HG03575 (cell line): ENCODE data around the gene BNC2.

Source experiments
- ATAC-seq: cut with Tn5 transposase; IDR thresholded peaks from one replicate; pipeline ENCODE4 v1.9.1; 2021; ENCODE audit not compliant: unreplicated experiment, insufficient number of reproducible peaks, low FRiP score; ENCODE audit errors: extremely low read depth

The BNC2 gene

DNA sequence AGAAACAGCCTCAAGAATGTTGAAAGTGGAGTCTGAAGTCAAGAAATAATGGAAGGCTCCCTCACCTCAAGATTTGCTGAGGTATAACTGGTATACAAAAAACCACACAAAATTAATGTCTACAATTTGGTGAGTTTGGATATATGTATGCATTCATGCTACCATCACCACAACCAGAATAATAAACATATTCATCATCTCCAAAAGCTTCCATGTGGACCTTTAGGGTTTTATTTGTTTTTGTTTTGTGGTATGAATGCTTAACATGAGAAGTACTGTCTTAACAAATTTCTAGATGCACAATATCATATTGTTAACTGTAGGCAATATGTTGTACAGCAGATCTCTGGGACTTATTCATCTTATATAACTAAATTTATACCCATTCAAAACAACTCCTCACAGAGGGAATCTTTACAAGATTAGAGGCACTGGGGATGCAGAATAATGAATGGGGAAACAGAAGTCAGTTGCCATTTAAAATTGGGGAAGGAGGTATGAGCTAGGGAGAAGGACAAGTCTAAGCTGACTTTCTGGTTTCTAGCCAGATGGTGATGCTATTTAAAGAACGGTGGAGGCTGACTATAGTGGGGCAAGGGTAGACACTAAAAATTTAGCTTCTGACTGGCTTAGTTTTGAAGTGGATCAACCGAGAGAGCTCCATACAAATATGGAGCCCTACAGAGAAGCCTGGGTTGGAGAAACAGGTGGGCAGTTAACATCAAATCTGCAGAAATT is 213.9 kb downstream of the BNC2 start:
- ATAC-seq, result no peak

DNA sequence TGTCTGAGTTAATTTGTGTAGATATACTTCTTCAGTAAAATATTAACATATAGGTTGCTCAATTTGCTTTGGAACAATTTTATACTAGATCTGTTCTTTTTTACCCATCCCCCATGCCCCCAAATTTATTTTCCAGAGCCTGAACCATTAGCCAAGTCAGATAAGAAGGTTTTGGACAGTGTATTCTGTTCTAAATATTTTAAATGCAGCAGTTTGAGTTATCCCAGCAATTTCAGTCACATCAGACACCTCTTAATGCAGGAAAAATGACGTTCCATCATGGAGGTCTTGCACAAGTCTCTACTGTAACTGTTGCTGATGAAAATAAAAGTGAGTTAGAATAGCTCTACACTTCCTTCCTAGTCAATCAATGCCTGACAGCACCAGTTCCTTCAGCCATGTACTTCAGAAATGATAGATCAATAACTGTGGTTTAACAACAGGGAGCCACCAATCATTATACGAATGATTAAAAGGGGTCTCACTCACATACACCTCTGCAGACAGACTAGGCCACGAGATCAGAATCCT is 215.8 kb downstream of the BNC2 start:
- no peak for ATAC-seq

DNA sequence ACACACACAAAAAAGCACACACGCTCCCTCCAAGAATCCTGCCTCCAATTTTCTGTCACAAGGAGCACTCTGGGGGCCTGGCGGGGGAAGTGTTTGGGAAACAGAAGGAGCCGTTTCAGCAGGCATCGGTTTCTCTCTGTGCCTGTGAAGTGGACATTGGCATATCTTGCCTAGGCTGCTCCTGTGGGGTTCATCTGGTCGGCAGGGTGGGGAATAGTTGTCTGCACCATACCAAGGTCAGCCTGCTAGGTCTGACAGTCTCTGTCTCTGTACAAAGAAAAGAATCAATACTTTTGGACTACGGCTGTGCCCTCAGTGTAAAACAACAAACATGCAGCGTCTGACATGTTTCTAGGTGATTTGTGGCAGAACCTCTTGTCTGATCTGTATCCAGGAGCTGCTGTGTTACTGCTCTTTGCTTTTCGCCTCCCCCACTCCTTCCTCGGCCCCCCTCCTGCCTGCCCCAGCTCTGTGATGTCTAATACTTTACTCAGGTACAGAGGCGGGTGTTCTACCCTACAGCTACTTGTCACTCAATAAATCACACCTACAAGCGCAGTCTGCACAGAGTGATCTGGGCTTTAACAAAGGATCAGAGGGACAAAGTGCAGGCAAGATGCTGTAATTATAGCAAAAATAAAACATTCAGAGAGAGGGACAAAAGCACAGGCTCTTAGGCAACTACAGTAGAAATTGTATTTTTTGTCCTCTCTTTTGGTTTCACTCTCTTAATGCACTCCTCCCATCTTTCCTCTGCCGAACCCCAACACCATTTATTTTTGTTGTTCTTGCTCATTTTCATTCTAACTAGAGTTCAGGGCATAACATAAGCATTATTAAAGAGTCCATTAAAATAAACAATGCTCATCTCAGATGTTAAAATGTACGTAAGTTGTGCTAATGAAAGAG is 216.7 kb downstream of the BNC2 start:
- ATAC-seq, result no peak

GRCh38 chr9:16652582-16652981 is 217.9 kb downstream of the BNC2 start:
- no peak for ATAC-seq

GRCh38 chr9:16651446-16651964 is 219.0 kb downstream of the BNC2 start:
- ATAC-seq, result no peak

DNA sequence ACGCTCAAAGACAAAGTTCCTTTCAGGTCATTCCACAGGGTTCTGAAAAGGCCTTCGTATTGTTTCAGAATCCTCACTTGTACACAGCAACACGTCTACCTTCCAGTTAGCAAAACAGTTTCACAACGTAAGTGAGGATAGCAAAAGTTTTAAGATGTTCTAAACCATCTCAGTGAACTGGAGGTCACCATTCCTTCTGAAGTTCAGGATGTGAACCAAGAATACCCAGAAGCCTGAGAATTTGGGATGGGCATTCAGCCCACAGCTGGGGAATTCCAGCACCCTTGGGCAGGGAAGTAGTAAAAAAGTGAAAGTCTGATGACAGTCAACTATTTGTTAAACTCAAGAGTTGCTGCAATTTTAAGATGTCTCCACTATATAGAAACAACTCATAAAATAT is 224.5 kb downstream of the BNC2 start:
- ATAC-seq, result no peak

- ATAC-seq, result no peak
These were observed 227.9 kb downstream of the BNC2 start for GRCh38 chr9:16642421-16643109.

GRCh38 chr9:16640649-16641048 is 229.8 kb downstream of the BNC2 start:
- no peak for ATAC-seq

DNA sequence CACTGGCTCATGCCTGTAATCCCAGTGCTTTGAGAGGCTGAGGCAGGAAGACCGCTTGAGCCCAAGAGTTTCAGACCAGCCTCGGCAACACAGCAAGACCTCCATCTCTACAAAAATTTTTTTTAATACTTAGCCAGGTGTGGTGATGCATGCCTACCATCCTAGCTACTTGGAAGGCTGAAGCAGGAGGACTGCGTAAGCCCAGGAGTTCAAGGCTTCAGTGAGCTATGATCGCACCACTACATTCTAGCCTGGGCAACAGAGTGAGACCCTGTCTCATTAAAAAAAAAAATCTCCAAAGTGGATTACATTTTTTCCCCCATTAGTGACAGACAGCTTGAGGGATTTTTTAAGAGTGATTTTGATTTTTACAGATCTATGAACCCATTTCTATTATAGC is 230.8 kb downstream of the BNC2 start:
- no peak for ATAC-seq

- ATAC-seq, result no peak
These were observed 232.6 kb downstream of the BNC2 start for GRCh38 chr9:16637911-16638310.

DNA sequence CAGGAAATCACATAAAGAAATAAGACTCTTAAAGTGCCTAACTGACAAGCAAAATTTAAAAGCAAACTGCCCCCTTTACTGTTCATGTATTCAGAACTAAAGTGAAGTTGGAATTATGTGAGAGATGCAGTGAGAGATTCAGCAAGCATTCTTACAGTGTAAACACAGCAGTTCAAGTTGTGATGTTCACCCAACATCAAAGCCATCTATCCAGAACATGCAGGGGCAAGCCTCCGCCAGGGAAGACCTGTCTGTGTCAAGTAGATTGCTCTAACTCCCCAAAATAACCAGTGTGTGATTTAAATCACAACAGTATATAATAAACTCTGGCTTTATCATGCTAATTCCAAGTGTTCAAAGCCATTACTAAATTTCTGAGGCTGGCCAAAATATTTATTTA is 233.3 kb downstream of the BNC2 start:
- no peak for ATAC-seq

DNA sequence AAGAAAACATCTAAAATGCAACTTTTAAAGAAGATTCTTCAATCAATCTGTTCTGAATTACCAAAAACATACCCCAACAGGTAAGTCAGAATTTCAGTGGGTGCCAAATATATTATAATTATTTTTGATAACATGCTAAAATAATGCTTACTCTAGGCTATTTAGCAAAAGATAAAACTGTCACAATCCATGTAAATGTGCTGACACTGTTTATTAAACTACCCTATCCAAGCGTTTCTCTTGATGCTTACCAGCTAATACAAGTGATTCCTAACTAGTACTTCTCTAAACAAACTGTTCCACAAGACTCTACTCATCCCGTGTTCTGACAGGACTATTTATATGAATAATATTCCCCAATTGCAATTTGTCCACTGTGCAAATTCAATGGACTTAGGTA is 236.7 kb downstream of the BNC2 start:
- ATAC-seq, result no peak

GRCh38 chr9:16628413-16628812 is 242.1 kb downstream of the BNC2 start:
- no peak for ATAC-seq

DNA sequence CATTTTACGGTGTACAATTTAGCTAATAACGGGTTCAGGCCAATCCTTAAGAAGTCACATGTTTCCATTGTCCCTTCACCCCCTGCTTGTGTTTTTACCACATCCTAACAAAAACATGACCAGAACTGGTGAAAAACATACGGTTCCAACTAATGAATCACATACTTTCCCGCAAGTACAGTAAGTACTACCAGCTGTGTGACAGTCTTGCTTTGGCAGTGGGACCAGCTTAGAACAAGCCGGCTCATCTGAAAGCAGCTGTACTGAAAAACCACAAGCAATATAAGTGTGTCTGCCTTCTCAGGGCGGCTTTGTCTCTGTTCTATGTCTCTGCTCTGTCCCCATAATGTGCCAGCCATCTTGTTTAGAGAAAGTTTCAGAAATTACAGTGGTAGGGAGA is 242.5 kb downstream of the BNC2 start:
- ATAC-seq, result no peak

DNA sequence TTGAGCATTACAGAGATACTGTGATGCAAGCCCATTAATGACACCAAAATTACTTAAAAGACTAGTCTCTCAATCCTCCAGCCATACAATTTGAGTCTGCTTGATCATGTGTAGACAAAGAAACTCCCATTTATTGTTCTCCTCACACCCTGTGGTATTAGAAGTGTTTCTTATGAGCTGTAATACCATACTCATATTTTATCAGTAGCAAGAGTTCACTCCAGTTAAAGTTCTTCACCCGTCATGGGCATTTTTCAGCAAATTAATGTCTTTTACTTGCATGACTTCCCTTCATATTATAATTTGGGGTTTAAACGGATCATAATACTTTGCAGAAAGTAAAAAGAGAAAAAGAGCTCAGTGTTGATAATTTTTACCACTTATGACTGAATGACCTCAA is 242.9 kb downstream of the BNC2 start:
- ATAC-seq, result no peak

- no peak for ATAC-seq
These were observed 243.8 kb downstream of the BNC2 start for GRCh38 chr9:16626577-16627130.

GRCh38 chr9:16625811-16626210 is 244.7 kb downstream of the BNC2 start:
- no peak for ATAC-seq

GRCh38 chr9:16625161-16625631 is 245.3 kb downstream of the BNC2 start:
- ATAC-seq, result no peak

GRCh38 chr9:16624744-16625117 is 245.7 kb downstream of the BNC2 start:
- no peak for ATAC-seq
